ENCODE measurements around the gene AP4M1. TPM values are rescaled to one million over a fixed set of nuclear protein-coding genes. Genes with fewer than 3 reads are reported as not detected.

AP4M1 gene
- total and polyA plus RNA-seq, 10 of the 15 experiments (the other 5 are each of a cell fraction or from before 2014, with no cell fraction given) = 0.77 to 16.1 (median 13.0) TPM

DNA sequence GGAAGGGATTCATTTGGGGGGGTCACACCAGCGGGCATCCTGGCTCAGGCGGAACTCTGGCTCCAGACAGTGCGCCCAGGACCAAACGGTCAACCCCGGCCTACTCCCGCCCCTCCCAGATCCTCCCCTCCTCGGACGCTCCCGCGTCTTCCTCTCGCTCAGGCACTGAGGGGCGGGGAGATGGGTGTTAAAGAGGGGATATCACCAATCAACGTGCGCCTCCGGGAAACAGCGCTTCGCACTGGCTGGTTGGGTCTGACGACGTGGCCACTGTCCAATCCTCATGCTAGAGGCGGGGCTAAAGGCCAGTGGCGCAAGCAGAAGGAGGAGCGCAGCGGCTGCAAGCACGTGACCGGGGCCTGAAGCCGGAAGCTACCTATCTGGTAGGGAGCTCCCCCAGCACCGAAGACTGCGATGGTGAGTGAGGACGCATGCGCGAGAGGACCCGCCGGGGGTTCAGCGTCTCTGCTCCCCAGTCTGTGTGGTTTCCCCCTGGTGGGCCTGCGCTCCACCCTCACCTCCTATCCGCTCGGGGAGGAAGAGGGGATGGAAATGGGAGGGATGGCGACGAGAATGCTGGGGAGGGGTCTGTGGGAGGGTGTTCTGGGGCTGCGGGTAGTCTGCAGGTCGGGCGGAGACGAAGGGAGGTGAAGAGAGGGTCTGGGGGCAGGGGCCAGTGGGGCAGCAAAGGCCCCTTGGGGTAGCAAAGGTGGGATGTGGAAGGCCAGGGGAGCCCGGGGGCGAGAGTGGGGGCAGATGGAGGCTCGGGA lies 47.3 kb downstream of the AP4M1 start, which contains the start of gene LAMTOR4 (continued):
- TF ChIP-seq, protein P1, sequence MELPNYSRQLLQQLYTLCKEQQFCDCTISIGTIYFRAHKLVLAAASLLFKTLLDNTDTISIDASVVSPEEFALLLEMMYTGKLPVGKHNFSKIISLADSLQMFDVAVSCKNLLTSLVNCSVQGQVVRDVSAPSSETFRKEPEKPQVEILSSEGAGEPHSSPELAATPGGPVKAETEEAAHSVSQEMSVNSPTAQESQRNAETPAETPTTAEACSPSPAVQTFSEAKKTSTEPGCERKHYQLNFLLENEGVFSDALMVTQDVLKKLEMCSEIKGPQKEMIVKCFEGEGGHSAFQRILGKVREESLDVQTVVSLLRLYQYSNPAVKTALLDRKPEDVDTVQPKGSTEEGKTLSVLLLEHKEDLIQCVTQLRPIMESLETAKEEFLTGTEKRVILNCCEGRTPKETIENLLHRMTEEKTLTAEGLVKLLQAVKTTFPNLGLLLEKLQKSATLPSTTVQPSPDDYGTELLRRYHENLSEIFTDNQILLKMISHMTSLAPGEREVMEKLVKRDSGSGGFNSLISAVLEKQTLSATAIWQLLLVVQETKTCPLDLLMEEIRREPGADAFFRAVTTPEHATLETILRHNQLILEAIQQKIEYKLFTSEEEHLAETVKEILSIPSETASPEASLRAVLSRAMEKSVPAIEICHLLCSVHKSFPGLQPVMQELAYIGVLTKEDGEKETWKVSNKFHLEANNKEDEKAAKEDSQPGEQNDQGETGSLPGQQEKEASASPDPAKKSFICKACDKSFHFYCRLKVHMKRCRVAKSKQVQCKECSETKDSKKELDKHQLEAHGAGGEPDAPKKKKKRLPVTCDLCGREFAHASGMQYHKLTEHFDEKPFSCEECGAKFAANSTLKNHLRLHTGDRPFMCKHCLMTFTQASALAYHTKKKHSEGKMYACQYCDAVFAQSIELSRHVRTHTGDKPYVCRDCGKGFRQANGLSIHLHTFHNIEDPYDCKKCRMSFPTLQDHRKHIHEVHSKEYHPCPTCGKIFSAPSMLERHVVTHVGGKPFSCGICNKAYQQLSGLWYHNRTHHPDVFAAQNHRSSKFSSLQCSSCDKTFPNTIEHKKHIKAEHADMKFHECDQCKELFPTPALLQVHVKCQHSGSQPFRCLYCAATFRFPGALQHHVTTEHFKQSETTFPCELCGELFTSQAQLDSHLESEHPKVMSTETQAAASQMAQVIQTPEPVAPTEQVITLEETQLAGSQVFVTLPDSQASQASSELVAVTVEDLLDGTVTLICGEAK (IDR thresholded peaks at IDR 0.05; ENCODE audit: borderline replicate concordance) = peak; percentile 31; the same call in 1 of the 2 replicates
- TF ChIP-seq ZNF274 (IDR thresholded peaks at IDR 0.05; ENCODE audit: insufficient read depth, insufficient read length) (no peak), ASH2L (IDR thresholded peaks at IDR 0.05; ENCODE audit: borderline replicate concordance, low read depth) (no peak), DPF2 (IDR thresholded peaks at IDR 0.05) (0 out of 2 replicates have a peak, but pooled peaks have one; percentile 57), LARP7 (IDR thresholded peaks at IDR 0.05) (no peak; the same call in 1 of the 2 replicates), CBX5 (IDR thresholded peaks at IDR 0.05; ENCODE audit: low read depth) (no peak), SMAD1 (IDR thresholded peaks at IDR 0.05; ENCODE audit: low read depth, partially characterized antibody) (peak; percentile 67), FOXM1 (IDR thresholded peaks at IDR 0.05; ENCODE audit: low read depth, low read length) (no peak), KDM1A (IDR thresholded peaks at IDR 0.05; ENCODE audit: borderline replicate concordance) (no peak), REST (IDR thresholded peaks at IDR 0.05; ENCODE audit: low read depth, low read length) (0 out of 2 replicates have a peak, but pooled peaks have one; percentile 37), SPI1 (IDR thresholded peaks at IDR 0.05; ENCODE audit: borderline replicate concordance, insufficient read depth, low read depth, low read length) (peak; percentile 27; the same call in 1 of the 2 replicates), ZBTB33 (IDR thresholded peaks at IDR 0.05) (no peak), RB1 (IDR thresholded peaks at IDR 0.05; ENCODE audit: borderline replicate concordance) (peak; percentile 48; the same call in 1 of the 2 replicates), FOXK2 (IDR thresholded peaks at IDR 0.05) (no peak), SREBF2 (IDR thresholded peaks at IDR 0.05; ENCODE audit: low read length) (no peak; the same call in 1 of the 2 replicates), CBFB (IDR thresholded peaks at IDR 0.05; ENCODE audit: low read depth) (peak; percentile 56; the same call in 1 of the 2 replicates)
- TF ChIP-seq, protein P2, sequence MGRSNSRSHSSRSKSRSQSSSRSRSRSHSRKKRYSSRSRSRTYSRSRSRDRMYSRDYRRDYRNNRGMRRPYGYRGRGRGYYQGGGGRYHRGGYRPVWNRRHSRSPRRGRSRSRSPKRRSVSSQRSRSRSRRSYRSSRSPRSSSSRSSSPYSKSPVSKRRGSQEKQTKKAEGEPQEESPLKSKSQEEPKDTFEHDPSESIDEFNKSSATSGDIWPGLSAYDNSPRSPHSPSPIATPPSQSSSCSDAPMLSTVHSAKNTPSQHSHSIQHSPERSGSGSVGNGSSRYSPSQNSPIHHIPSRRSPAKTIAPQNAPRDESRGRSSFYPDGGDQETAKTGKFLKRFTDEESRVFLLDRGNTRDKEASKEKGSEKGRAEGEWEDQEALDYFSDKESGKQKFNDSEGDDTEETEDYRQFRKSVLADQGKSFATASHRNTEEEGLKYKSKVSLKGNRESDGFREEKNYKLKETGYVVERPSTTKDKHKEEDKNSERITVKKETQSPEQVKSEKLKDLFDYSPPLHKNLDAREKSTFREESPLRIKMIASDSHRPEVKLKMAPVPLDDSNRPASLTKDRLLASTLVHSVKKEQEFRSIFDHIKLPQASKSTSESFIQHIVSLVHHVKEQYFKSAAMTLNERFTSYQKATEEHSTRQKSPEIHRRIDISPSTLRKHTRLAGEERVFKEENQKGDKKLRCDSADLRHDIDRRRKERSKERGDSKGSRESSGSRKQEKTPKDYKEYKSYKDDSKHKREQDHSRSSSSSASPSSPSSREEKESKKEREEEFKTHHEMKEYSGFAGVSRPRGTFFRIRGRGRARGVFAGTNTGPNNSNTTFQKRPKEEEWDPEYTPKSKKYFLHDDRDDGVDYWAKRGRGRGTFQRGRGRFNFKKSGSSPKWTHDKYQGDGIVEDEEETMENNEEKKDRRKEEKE (IDR thresholded peaks at IDR 0.05) = no peak
